Neural progenitor cell (in vitro differentiated cells): ENCODE data around the gene HEY2.

Experiments
- EZH2 ChIP-seq: fragments of 200-600 bp; sonication (generic); IDR thresholded peaks from 2 replicates; pipeline ENCODE4 v1.6.1; 2017; ENCODE audit warnings: antibody characterized with exemption, mild to moderate bottlenecking, moderate library complexity
- TF ChIP-seq, protein P1 (sequence below): fragments of 200-600 bp; sonication (generic); IDR thresholded peaks from 2 replicates; pipeline ENCODE4 v1.5.1; 2017; ENCODE audit warnings: antibody characterized with exemption, mild to moderate bottlenecking

DNA sequence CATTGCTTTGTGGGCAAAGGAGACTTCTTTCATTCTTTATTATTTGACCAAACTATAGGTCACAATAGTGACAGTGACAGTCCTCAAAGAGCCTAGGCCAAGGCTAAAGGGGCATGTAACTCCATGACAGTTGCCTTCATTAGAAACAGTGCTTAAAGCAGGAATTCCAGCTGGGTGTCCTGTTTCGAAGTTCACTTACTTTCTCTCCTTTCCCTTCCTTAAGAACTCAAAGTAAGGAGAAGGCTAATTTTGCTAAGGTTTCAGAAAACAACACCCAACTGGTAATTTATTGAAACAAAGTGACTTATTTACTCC lies 48.1 kb upstream of the HEY2 start:
- TF ChIP-seq, protein P1, sequence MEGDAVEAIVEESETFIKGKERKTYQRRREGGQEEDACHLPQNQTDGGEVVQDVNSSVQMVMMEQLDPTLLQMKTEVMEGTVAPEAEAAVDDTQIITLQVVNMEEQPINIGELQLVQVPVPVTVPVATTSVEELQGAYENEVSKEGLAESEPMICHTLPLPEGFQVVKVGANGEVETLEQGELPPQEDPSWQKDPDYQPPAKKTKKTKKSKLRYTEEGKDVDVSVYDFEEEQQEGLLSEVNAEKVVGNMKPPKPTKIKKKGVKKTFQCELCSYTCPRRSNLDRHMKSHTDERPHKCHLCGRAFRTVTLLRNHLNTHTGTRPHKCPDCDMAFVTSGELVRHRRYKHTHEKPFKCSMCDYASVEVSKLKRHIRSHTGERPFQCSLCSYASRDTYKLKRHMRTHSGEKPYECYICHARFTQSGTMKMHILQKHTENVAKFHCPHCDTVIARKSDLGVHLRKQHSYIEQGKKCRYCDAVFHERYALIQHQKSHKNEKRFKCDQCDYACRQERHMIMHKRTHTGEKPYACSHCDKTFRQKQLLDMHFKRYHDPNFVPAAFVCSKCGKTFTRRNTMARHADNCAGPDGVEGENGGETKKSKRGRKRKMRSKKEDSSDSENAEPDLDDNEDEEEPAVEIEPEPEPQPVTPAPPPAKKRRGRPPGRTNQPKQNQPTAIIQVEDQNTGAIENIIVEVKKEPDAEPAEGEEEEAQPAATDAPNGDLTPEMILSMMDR, result no peak
- TF ChIP-seq EZH2, result no peak
